ENCODE results near the gene POLR2L. TPM values are rescaled to one million over a fixed set of nuclear protein-coding genes. Genes with fewer than 3 reads are reported as not detected.
A peak's percentile ranks its signal among the peaks of the same experiment; 100 is the strongest.

Gene POLR2L
- polyA plus RNA-seq, 1 of the 3 experiments (the other 2 are of a cell fraction), result 540 TPM

DNA sequence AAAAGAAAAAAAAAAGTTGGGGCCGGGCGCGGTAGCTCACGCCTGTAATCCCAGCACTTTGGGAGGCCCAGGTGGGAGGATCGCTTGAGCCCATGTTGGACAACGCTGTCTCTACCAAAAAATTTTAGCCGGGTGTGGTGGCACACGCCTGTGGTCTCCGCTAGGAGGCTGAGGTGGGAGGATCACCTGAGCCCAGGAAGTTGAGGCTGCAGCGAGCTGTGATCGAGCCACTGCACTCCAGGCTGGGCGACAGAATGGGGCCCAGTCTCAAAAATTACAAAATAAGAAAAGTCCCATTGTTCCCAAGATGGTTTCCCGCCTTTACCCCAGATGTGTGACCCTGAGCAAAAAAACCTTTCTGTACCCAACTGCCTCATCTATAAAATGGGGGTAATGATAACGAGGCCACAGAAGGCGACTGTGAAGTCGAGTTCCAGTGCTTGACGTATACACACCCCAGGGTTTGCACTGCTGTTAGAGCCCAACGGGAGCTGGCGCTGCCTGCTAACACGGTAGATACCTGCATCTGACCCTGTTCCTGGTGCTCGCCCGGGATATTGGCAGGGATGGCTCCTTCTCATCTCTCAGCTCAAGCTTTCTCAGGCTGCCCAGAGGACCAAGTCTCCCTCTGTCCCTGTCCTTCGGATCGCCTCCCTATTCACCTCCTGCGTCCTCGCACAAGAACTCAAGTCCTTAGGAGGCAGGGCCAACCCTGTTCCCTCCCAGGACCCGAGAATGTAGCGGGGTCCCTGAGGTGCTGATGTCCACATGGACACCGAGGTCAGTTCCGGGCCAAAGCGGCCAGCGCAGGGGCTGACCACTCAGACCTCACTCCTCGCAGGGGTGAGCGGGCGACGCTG, 33.7 kb downstream of the POLR2L start:
- ChIA-PET CTCF (interaction anchor here (1.0 to 1.5 kb wide), 5 partner anchors 10 to 54 kb away, joined by 3 to 4 read pairs (median 3); partner anchors contain the start of gene PNPLA2), POLR2A (interaction anchor here (1.0 to 2.2 kb wide), 9 partner anchors 11 to 51 kb away, joined by 3 to 34 read pairs (median 6); partner anchors contain the start of genes CD151, CEND1 and PNPLA2)
- Histone ChIP-seq H3K4me1 (ENCODE audit: control insufficient read depth in 1 of 2, insufficient read depth in 2 of 2, low read depth in 1 of 2, low read length in 1 of 2) (peaks cover 14 to 31% of the 10 kb centered on the region in 2 experiments; a peak in 2 of 4 replicates), H3K27me3 (ENCODE audit: insufficient read depth) (no peaks in the 10 kb centered on the region), H3K9me3 (no peaks in the 10 kb centered on the region), H3K4me2 (peak overlapping the region; percentile 99), H2AFZ (ENCODE audit: low read depth) (no peak overlapping the region), H3F3A (replicated peaks; ENCODE audit: insufficient read depth) (peaks cover 34% of the 10 kb centered on the region), H3K9ac (peak overlapping the region; percentile 97), H3K27ac (ENCODE audit: low read depth in 2 of 2, low read length in 1 of 2) (peak overlapping the region; percentile 97 to 98), H3K9me2 (no peaks in the 10 kb centered on the region), H4K20me1 (ENCODE audit: insufficient read depth) (peaks cover 30% of the 10 kb centered on the region), H3K79me2 (ENCODE audit: insufficient read depth) (peaks cover 78% of the 10 kb centered on the region), H3K36me3 (replicated peaks in 1 of 2; ENCODE audit: control insufficient read depth in 1 of 2, insufficient read depth in 2 of 2, low read length in 1 of 2) (peaks cover 24 to 26% of the 10 kb centered on the region in 2 experiments), H3K4me3 (ENCODE audit: low read depth in 2 of 2, low read length in 1 of 2) (peak overlapping the region; percentile 81 to 97)
- WGBS (ENCODE audit: low lambda C conversion rate), result 26% methylated on average over 29 of the region's 36 CpGs
- TF ChIP-seq EZH2phosphoT487 (IDR thresholded peaks at IDR 0.05; ENCODE audit: borderline replicate concordance, low read depth), result no peak
- TF ChIP-seq NRF1 (IDR thresholded peaks at IDR 0.05; ENCODE audit: low read depth, low read length), result peak; percentile 12; the same call in 1 of the 2 replicates
- peak; percentile 76; the same call in 1 of the 2 replicates for TF ChIP-seq MXI1 (IDR thresholded peaks at IDR 0.05; ENCODE audit: low read depth, low read length)
- peak; percentile 88 for DNase-seq

DNA sequence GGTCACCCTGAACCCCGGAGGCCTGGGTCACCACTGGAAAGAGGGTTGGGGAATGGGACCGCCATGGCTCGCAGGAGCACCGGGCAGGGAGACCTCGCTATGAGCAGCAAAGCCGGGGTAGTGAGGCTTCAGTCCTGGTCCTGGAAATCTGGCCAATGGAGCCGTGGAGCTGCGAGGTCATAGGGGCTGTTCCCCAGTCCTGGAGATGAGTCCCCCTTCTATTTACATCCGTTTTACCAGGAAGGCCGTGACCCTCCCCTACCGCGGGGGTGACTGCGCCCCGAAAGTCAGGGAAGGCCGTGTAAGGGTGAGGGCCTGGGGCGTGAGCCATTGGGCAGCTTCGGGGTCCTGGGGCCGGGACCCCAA, 37.7 kb downstream of the POLR2L start:
- Histone ChIP-seq H3K79me2 (ENCODE audit: insufficient read depth) (peaks cover 54% of the 10 kb centered on the region), H3K27ac (ENCODE audit: low read depth in 2 of 2, low read length in 1 of 2) (peak overlapping the region in 1 of 2 experiments; percentile 78; a peak in 2 of 4 replicates), H3K9me2 (no peaks in the 10 kb centered on the region), H3K4me3 (ENCODE audit: low read depth in 2 of 2, low read length in 1 of 2) (peak overlapping the region; percentile 62 to 72), H3K4me2 (peak overlapping the region; percentile 94), H3K27me3 (ENCODE audit: insufficient read depth) (no peaks in the 10 kb centered on the region), H2AFZ (ENCODE audit: low read depth) (no peak overlapping the region), H3K36me3 (replicated peaks in 1 of 2; ENCODE audit: control insufficient read depth in 1 of 2, insufficient read depth in 2 of 2, low read length in 1 of 2) (peaks cover 0 to 35% of the 10 kb centered on the region in 2 experiments), H3K9ac (peak overlapping the region; percentile 64), H4K20me1 (ENCODE audit: insufficient read depth) (no peaks in the 10 kb centered on the region), H3F3A (replicated peaks; ENCODE audit: insufficient read depth) (peaks cover 16% of the 10 kb centered on the region), H3K9me3 (no peaks in the 10 kb centered on the region), H3K4me1 (ENCODE audit: control insufficient read depth in 1 of 2, insufficient read depth in 2 of 2, low read depth in 1 of 2, low read length in 1 of 2) (peaks cover 14 to 18% of the 10 kb centered on the region in 2 experiments; a peak in 2 of 4 replicates)
- CTCF ChIA-PET, result interaction anchor here (0.9 to 2.9 kb wide), 3 partner anchors 14 to 43 kb away, joined by 3 to 13 read pairs (median 3); partner anchors contain the start of gene CEND1
- peak; percentile 55 for DNase-seq
- POLR2A ChIA-PET, result interaction anchor here (1.6 to 2.0 kb wide), 2 partner anchors 10 to 14 kb away, joined by 7 to 8 read pairs; partner anchors contain the start of gene PNPLA2
- WGBS (ENCODE audit: low lambda C conversion rate), result 32% methylated on average over 10 of the region's 18 CpGs
- no peak for TF ChIP-seq TCF12 (IDR thresholded peaks at IDR 0.05)
- TF ChIP-seq CHD2 (IDR thresholded peaks at IDR 0.05; ENCODE audit: low read length, partially characterized antibody), result no peak
- no peak for TF ChIP-seq EZH2phosphoT487 (IDR thresholded peaks at IDR 0.05; ENCODE audit: borderline replicate concordance, low read depth)
- TF ChIP-seq, protein P1, sequence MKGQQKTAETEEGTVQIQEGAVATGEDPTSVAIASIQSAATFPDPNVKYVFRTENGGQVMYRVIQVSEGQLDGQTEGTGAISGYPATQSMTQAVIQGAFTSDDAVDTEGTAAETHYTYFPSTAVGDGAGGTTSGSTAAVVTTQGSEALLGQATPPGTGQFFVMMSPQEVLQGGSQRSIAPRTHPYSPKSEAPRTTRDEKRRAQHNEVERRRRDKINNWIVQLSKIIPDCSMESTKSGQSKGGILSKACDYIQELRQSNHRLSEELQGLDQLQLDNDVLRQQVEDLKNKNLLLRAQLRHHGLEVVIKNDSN (IDR thresholded peaks at IDR 0.05; ENCODE audit: borderline replicate concordance, low read depth), result no peak
- TF ChIP-seq SMC3 (IDR thresholded peaks at IDR 0.05; ENCODE audit: low read depth, low read length), result no peak
- TF ChIP-seq NFIC (IDR thresholded peaks at IDR 0.05; ENCODE audit: borderline replicate concordance), result no peak
- TF ChIP-seq, protein P2, sequence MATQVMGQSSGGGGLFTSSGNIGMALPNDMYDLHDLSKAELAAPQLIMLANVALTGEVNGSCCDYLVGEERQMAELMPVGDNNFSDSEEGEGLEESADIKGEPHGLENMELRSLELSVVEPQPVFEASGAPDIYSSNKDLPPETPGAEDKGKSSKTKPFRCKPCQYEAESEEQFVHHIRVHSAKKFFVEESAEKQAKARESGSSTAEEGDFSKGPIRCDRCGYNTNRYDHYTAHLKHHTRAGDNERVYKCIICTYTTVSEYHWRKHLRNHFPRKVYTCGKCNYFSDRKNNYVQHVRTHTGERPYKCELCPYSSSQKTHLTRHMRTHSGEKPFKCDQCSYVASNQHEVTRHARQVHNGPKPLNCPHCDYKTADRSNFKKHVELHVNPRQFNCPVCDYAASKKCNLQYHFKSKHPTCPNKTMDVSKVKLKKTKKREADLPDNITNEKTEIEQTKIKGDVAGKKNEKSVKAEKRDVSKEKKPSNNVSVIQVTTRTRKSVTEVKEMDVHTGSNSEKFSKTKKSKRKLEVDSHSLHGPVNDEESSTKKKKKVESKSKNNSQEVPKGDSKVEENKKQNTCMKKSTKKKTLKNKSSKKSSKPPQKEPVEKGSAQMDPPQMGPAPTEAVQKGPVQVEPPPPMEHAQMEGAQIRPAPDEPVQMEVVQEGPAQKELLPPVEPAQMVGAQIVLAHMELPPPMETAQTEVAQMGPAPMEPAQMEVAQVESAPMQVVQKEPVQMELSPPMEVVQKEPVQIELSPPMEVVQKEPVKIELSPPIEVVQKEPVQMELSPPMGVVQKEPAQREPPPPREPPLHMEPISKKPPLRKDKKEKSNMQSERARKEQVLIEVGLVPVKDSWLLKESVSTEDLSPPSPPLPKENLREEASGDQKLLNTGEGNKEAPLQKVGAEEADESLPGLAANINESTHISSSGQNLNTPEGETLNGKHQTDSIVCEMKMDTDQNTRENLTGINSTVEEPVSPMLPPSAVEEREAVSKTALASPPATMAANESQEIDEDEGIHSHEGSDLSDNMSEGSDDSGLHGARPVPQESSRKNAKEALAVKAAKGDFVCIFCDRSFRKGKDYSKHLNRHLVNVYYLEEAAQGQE (IDR thresholded peaks at IDR 0.05; ENCODE audit: low read depth, low read length), result no peak
- TF ChIP-seq SIN3A (IDR thresholded peaks at IDR 0.05; ENCODE audit: borderline replicate concordance, low read depth, low read length), result no peak
- TF ChIP-seq POLR2AphosphoS5 (IDR thresholded peaks at IDR 0.05; ENCODE audit: low read depth, low read length), result no peak
- TF ChIP-seq, protein P3, sequence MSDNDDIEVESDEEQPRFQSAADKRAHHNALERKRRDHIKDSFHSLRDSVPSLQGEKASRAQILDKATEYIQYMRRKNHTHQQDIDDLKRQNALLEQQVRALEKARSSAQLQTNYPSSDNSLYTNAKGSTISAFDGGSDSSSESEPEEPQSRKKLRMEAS (IDR thresholded peaks at IDR 0.05; ENCODE audit: low read depth), result no peak
- no peak for TF ChIP-seq FOXJ3 (CRISPR knock-in tag; IDR thresholded peaks at IDR 0.05)
- TF ChIP-seq RXRA (IDR thresholded peaks at IDR 0.05; ENCODE audit: borderline replicate concordance, low read depth), result no peak
- no peak for TF ChIP-seq GABPA (IDR thresholded peaks at IDR 0.05; ENCODE audit: low read depth)

Measured in SK-N-SH (cell line).